ENCODE results near the gene JAK1.
"Not testable (repeated sequence)": the region's sequence is repeated elsewhere in the genome, so short reads cannot be mapped to it uniquely, and the experiment has no call there.

The JAK1 gene

DNA sequence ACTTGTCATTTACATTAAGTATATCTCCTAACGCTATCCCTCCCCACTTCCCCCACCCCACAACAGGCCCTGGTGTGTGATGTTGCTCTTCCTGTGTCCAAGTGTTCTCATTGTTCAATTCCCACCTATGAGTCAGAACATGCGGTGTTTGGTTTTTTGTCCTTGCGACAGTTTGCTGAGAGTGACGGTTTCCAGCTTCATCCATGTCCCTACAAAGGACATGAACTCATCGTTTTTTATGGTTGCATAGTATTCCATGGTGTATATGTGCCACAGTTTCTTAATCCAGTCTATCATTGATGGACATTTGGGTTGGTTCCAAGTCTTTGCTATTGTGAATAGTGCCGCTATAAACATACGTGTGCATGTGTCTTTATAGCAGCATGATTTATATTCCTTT, 47.2 kb downstream of the JAK1 start:
- H3K4me3 ChIP-seq (ENCODE audit: low read depth, low read length); H3K9me3 ChIP-seq (ENCODE audit: control insufficient read depth, insufficient read depth, low read depth, low read length); H3K27ac ChIP-seq (ENCODE audit: extremely low read depth, low read depth, low read length); H3K36me3 ChIP-seq (ENCODE audit: control insufficient read depth in 2 of 2, insufficient read depth in 1 of 2, low read length in 2 of 2); POLR2A ChIA-PET: not testable (repeated sequence)
- H3K4me1 ChIP-seq (ENCODE audit: control insufficient read depth, insufficient read depth, low read length) = peaks cover 11% of the 10 kb centered on the region
- TF ChIP-seq ZNF146 (tag by site-specific recombination; IDR thresholded peaks at IDR 0.05) = peak; percentile 60
- CTCF ChIA-PET = interaction anchor here (0.6 kb wide), 1 partner anchor 256 kb away, joined by 4 read pairs; no protein-coding TSS in a partner anchor

DNA sequence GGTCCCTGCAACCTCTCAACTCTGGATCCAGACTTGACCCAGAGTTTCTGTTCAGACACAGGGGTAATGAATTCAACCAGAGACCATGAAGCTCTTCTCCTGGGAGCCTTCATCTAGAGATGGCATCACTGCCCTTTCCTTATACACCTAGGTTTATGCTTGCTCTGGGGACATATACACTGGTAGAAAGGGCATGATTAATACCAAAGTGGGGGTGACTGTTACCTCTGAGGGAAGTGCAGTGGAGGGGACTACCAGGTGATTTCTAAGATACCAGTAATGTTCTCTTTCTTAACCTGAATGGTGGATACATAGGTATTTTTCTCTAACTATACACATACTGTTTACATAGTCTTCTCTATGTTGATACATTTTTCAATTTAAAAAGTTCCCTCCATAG, 48.4 kb downstream of the JAK1 start:
- Histone ChIP-seq H3K4me3 (ENCODE audit: low read depth, low read length) (no peak overlapping the region), H3K9me3 (ENCODE audit: control insufficient read depth, insufficient read depth, low read depth, low read length) (no peaks in the 10 kb centered on the region), H3K36me3 (ENCODE audit: control insufficient read depth in 2 of 2, insufficient read depth in 1 of 2, low read length in 2 of 2) (no peaks in the 10 kb centered on the region), H3K27ac (ENCODE audit: extremely low read depth, low read depth, low read length) (no peak overlapping the region), H3K4me1 (ENCODE audit: control insufficient read depth, insufficient read depth, low read length) (peaks cover 11% of the 10 kb centered on the region)
- TF ChIP-seq ZNF248 (tag by site-specific recombination; IDR thresholded peaks at IDR 0.05) = no peak
- no peak for TF ChIP-seq KLF1 (tag by site-specific recombination; IDR thresholded peaks at IDR 0.05)
- no peak for TF ChIP-seq ZNF561 (tag by site-specific recombination; IDR thresholded peaks at IDR 0.05; ENCODE audit: borderline replicate concordance)
- no peak for TF ChIP-seq ZNF223 (tag by site-specific recombination; IDR thresholded peaks at IDR 0.05)
- TF ChIP-seq, protein P1, sequence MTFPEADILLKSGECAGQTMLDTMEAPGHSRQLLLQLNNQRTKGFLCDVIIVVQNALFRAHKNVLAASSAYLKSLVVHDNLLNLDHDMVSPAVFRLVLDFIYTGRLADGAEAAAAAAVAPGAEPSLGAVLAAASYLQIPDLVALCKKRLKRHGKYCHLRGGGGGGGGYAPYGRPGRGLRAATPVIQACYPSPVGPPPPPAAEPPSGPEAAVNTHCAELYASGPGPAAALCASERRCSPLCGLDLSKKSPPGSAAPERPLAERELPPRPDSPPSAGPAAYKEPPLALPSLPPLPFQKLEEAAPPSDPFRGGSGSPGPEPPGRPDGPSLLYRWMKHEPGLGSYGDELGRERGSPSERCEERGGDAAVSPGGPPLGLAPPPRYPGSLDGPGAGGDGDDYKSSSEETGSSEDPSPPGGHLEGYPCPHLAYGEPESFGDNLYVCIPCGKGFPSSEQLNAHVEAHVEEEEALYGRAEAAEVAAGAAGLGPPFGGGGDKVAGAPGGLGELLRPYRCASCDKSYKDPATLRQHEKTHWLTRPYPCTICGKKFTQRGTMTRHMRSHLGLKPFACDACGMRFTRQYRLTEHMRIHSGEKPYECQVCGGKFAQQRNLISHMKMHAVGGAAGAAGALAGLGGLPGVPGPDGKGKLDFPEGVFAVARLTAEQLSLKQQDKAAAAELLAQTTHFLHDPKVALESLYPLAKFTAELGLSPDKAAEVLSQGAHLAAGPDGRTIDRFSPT (tag by site-specific recombination; IDR thresholded peaks at IDR 0.05) = no peak
- TF ChIP-seq ZNF169 (tag by site-specific recombination; IDR thresholded peaks at IDR 0.05) = no peak
- TF ChIP-seq ZNF510 (tag by site-specific recombination; IDR thresholded peaks at IDR 0.05; ENCODE audit: insufficient replicate concordance) = no peak
- TF ChIP-seq ZBTB17 (tag by site-specific recombination; IDR thresholded peaks at IDR 0.05) = no peak
- TF ChIP-seq, protein P2, sequence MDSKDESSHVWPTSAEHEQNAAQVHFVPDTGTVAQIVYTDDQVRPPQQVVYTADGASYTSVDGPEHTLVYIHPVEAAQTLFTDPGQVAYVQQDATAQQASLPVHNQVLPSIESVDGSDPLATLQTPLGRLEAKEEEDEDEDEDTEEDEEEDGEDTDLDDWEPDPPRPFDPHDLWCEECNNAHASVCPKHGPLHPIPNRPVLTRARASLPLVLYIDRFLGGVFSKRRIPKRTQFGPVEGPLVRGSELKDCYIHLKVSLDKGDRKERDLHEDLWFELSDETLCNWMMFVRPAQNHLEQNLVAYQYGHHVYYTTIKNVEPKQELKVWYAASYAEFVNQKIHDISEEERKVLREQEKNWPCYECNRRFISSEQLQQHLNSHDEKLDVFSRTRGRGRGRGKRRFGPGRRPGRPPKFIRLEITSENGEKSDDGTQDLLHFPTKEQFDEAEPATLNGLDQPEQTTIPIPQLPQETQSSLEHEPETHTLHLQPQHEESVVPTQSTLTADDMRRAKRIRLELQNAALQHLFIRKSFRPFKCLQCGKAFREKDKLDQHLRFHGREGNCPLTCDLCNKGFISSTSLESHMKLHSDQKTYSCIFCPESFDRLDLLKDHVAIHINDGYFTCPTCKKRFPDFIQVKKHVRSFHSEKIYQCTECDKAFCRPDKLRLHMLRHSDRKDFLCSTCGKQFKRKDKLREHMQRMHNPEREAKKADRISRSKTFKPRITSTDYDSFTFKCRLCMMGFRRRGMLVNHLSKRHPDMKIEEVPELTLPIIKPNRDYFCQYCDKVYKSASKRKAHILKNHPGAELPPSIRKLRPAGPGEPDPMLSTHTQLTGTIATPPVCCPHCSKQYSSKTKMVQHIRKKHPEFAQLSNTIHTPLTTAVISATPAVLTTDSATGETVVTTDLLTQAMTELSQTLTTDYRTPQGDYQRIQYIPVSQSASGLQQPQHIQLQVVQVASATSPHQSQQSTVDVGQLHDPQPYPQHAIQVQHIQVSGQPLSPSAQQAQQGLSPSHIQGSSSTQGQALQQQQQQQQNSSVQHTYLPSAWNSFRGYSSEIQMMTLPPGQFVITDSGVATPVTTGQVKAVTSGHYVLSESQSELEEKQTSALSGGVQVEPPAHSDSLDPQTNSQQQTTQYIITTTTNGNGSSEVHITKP (tag by site-specific recombination; IDR thresholded peaks at IDR 0.05) = no peak
- TF ChIP-seq, protein P3, sequence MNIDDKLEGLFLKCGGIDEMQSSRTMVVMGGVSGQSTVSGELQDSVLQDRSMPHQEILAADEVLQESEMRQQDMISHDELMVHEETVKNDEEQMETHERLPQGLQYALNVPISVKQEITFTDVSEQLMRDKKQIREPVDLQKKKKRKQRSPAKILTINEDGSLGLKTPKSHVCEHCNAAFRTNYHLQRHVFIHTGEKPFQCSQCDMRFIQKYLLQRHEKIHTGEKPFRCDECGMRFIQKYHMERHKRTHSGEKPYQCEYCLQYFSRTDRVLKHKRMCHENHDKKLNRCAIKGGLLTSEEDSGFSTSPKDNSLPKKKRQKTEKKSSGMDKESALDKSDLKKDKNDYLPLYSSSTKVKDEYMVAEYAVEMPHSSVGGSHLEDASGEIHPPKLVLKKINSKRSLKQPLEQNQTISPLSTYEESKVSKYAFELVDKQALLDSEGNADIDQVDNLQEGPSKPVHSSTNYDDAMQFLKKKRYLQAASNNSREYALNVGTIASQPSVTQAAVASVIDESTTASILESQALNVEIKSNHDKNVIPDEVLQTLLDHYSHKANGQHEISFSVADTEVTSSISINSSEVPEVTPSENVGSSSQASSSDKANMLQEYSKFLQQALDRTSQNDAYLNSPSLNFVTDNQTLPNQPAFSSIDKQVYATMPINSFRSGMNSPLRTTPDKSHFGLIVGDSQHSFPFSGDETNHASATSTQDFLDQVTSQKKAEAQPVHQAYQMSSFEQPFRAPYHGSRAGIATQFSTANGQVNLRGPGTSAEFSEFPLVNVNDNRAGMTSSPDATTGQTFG (tag by site-specific recombination; IDR thresholded peaks at IDR 0.05; ENCODE audit: borderline replicate concordance) = no peak
- TF ChIP-seq ZNF48 (tag by site-specific recombination; IDR thresholded peaks at IDR 0.05) = no peak
- TF ChIP-seq ZFP3 (tag by site-specific recombination; IDR thresholded peaks at IDR 0.05; ENCODE audit: low read depth) = no peak
- ChIA-PET POLR2A (no interaction called here), CTCF (no interaction called here)

DNA sequence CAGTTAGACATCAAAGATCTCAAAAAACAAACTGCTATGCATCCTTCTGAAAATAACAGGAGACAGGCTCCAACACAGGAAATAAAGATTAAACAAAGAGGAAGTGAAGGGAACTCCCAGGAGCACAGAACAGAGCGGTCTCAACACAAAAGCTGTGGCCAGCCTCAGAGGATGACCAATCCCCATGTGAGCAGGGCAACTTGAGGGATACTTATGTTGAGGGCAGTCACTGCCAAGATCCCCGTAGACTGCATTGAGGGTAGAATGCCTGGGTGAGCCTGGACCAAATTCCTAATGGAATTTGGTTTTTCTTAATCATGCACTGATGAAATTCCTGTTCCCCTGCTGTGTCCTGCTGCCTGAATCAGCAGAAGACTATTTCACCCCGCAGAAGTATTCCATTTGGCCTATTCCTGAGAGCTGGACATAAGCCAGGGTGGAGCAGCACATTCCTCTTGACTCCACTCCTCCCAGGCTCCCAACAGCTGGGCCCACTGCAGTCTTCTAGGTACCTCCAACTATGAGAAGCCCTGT, 49.0 kb downstream of the JAK1 start:
- CTCF ChIA-PET = interaction anchor here (0.7 kb wide), 2 partner anchors 17 to 98 kb away, joined by 3 to 5 read pairs; no protein-coding TSS in a partner anchor
- peaks cover 8% of the 10 kb centered on the region for H3K4me1 ChIP-seq (ENCODE audit: control insufficient read depth, insufficient read depth, low read length)
- no peak overlapping the region for H3K4me3 ChIP-seq (ENCODE audit: low read depth, low read length)
- H3K9me3 ChIP-seq (ENCODE audit: control insufficient read depth, insufficient read depth, low read depth, low read length) = no peaks in the 10 kb centered on the region
- H3K36me3 ChIP-seq (ENCODE audit: control insufficient read depth in 2 of 2, insufficient read depth in 1 of 2, low read length in 2 of 2) = no peaks in the 10 kb centered on the region
- POLR2A ChIA-PET = no interaction called here
- H3K27ac ChIP-seq (ENCODE audit: extremely low read depth, low read depth, low read length) = no peak overlapping the region
- TF ChIP-seq ZNF560 (tag by site-specific recombination; IDR thresholded peaks at IDR 0.05; ENCODE audit: borderline replicate concordance) (no peak), SP2 (tag by site-specific recombination; IDR thresholded peaks at IDR 0.05) (no peak), ZNF629 (tag by site-specific recombination; IDR thresholded peaks at IDR 0.05) (no peak), ZNF600 (tag by site-specific recombination; IDR thresholded peaks at IDR 0.05) (peak; percentile 21; the same call in 1 of the 2 replicates), GLIS1 (tag by site-specific recombination; IDR thresholded peaks at IDR 0.05) (peak; percentile 40; the same call in 1 of the 2 replicates), ZNF239 (tag by site-specific recombination; IDR thresholded peaks at IDR 0.05) (no peak), ZNF146 (tag by site-specific recombination; IDR thresholded peaks at IDR 0.05) (no peak), IKZF3 (tag by site-specific recombination; IDR thresholded peaks at IDR 0.05) (0 out of 2 replicates have a peak, but pooled peaks have one; percentile 8), ZFP3 (tag by site-specific recombination; IDR thresholded peaks at IDR 0.05; ENCODE audit: low read depth) (no peak)
- TF ChIP-seq, protein P4, sequence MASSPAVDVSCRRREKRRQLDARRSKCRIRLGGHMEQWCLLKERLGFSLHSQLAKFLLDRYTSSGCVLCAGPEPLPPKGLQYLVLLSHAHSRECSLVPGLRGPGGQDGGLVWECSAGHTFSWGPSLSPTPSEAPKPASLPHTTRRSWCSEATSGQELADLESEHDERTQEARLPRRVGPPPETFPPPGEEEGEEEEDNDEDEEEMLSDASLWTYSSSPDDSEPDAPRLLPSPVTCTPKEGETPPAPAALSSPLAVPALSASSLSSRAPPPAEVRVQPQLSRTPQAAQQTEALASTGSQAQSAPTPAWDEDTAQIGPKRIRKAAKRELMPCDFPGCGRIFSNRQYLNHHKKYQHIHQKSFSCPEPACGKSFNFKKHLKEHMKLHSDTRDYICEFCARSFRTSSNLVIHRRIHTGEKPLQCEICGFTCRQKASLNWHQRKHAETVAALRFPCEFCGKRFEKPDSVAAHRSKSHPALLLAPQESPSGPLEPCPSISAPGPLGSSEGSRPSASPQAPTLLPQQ (tag by site-specific recombination; IDR thresholded peaks at IDR 0.05) = peak; percentile 94

Data from HEK293 (cell line).